Motor neuron (in vitro differentiated cells): ENCODE data around the gene NEK2. TPM values are rescaled to one million over a fixed set of nuclear protein-coding genes. Genes with fewer than 3 reads are reported as not detected.
"Not testable (repeated sequence)": the region's sequence is repeated elsewhere in the genome, so short reads cannot be mapped to it uniquely, and the experiment has no call there.

ENCODE experiments used
- ATAC-seq, 8 experiments: fragments of 200-7000 bp; cut with Tn5 transposase; replicated peaks in 6 of 8; 2 replicates each; pipeline ENCODE4 v1.8.0; 2021; ENCODE audit warnings: mild to moderate bottlenecking in 8 of 8, moderate library complexity in 8 of 8
- H3K27ac ChIP-seq, 2 donors: fragments of 250-450 bp; sonication (Bioruptor Pico); 2 replicates each; pipeline ENCODE4 v1.9.0; 2021; ENCODE audit warnings: antibody characterized with exemption in 2 of 2, mild to moderate bottlenecking in 2 of 2, moderate library complexity in 1 of 2
- H3K4me1 ChIP-seq, 2 donors: fragments of 250-450 bp; sonication (Bioruptor Pico); replicated peaks in 1 of 2; 2 replicates each; pipeline ENCODE4 v1.6.1; 2021; ENCODE audit warnings: antibody characterized with exemption in 2 of 2, mild to moderate bottlenecking in 2 of 2, moderate library complexity in 1 of 2
- H3K4me3 ChIP-seq, 5 donors: fragments of 250-450 bp; sonication (Bioruptor Pico); 2 replicates each; pipeline ENCODE4 v1.9.0; 2021; ENCODE audit warnings: antibody characterized with exemption in 5 of 5, mild to moderate bottlenecking in 5 of 5, moderate library complexity in 4 of 5
- WGBS, 10 experiments: fragments of 450-650 bp; shearing (Covaris generic); methylation state at CpG; one replicate each; pipeline ENCODE4 v1.0.0; 2022; 5-methylcytosine and 5-hydroxymethylcytosine counted together
- in situ Hi-C, 9 experiments: fragments of 400-800 bp; cut with MboI; loops; one replicate each; pipeline ENCODE4 v1.15.0; 2021; ENCODE audit warnings: low sequenced_read_pairs in 9 of 9, low pct_unique_long_range_greater_than_20kb in 2 of 9; ENCODE audit not compliant: unreplicated experiment in 9 of 9
- total RNA-seq, 8 experiments: library from RNA; unstranded; fragments of 300-600 nt; gene quantifications; 2 replicates each; pipeline versions ENCODE4 v1.2.3 to v1.2.4, GENCODE V29; 2022

NEK2 gene
- total RNA-seq, 8 experiments from 2014 or later = 0.78 to 72.6 (median 3.7) TPM

- in situ Hi-C loops, H3K27ac ChIP-seq, H3K4me3 ChIP-seq, H3K4me1 ChIP-seq, ATAC-seq: not testable (repeated sequence)
- 70 to 100% (median 88%) methylated on average over 1 to 5 of the region's 5 CpGs; no CpG with 5 or more reads in 1 of the 10 experiments for WGBS, 10 experiments
Observed at GRCh38 chr1:211645601-211646000, 29.8 kb downstream of the NEK2 start.

- Histone ChIP-seq H3K4me1 (peaks cover 0 to 9% of the 10 kb centered on the region in 2 donors), H3K27ac (no peak overlapping the region), H3K4me3 (no peak overlapping the region)
- 20 to 100% (median 96%) methylated on average over 1 to 2 of the region's 2 CpGs; no CpG with 5 or more reads in 2 of the 10 experiments for WGBS, 10 experiments
- in situ Hi-C loops = no loop called here
- ATAC-seq = no peak
Observed at GRCh38 chr1:211644653-211645052, 30.8 kb downstream of the NEK2 start.

DNA sequence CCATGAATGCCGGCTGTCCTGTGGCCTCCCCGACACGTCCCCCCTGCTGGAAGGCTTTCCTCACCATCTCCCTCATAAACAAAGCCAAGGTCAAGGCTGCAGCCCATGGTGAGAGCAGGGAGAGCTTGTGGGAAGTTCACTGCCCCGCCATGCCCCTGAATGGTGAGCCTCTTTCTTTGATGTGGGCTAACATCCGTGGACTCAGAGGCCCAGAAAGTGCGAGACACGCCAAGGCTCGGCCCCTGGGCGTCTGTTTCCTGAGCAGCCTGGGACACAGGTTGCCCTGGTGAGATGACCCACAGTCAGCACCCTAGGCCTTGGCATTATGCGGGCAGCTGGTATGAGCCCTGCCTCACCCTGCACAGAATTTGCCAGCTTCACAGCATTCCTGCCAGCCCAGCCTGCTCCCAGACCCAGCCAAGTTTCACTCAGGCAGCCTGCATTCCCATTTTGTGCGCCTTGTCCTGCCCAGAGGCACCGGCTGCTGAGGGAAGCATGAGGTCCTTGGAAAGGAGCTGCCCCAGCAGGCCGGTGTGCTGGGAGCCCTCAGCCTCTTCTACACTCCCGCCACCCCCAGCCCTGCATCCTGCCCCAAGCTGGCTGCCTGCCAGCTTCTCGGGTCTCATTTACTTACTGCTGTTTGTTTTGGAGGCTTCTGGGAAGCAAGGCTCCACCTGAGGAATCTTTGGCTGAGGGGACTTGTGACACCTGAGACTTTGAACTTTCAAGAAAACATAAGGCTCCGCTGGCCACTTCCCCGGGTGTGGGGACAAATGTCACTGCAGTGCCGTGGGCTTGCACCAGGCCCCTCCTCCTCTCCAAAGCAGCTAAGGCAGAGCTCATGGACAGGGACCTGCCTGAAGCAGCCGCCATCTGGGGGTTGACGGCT is 31.9 kb downstream of the NEK2 start:
- WGBS, 10 experiments = 14 to 61% (median 46%) methylated on average over 1 to 14 of the region's 20 CpGs
- ATAC-seq = peak in 6 of 8 experiments; percentile 71 to 90 (median 80)
- H3K4me3 ChIP-seq = no peak overlapping the region
- in situ Hi-C loops = no loop called here
- peaks cover 0 to 9% of the 10 kb centered on the region in 2 donors for H3K4me1 ChIP-seq
- H3K27ac ChIP-seq = no peak overlapping the region

DNA sequence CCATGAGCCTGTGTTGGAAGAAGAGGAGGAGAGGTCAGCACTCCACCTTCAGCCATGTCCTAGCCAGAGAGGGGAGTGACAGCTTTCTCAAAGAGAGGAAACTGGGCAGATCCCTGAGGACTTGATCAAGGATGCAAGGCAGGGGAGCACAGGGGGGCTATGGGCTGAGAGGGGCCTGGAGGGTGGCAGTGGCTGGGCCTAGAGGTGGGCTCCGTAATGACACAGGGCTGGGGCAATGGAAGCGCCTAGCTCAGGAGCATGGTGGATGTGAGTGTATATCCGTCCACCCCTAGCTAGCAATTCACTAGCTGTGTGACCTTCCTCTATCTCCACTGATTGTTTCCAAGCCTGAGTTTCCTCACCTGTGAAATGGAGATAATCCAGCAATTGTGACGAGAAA is 32.6 kb downstream of the NEK2 start:
- in situ Hi-C loops = no loop called here
- Histone ChIP-seq H3K27ac (no peak overlapping the region), H3K4me3 (no peak overlapping the region), H3K4me1 (peaks cover 0 to 9% of the 10 kb centered on the region in 2 donors)
- no peak for ATAC-seq
- 73 to 100% (median 84%) methylated on average over 1 to 4 of the region's 4 CpGs; no CpG with 5 or more reads in 4 of the 10 experiments for WGBS, 10 experiments

GRCh38 chr1:211641942-211642341 is 33.5 kb downstream of the NEK2 start:
- in situ Hi-C loops = no loop called here
- WGBS, 10 experiments = 50 to 88% (median 78%) methylated on average over 1 to 2 of the region's 2 CpGs; no CpG with 5 or more reads in 4 of the 10 experiments
- H3K4me3 ChIP-seq = no peak overlapping the region
- H3K27ac ChIP-seq = no peak overlapping the region
- peaks cover 0 to 9% of the 10 kb centered on the region in 2 donors for H3K4me1 ChIP-seq
- ATAC-seq = no peak

GRCh38 chr1:211641044-211641800 is 34.2 kb downstream of the NEK2 start:
- 69 to 95% (median 87%) methylated on average over 4 to 11 of the region's 11 CpGs for WGBS, 10 experiments
- H3K4me1 ChIP-seq = peaks cover 0 to 9% of the 10 kb centered on the region in 2 donors
- H3K27ac ChIP-seq = no peak overlapping the region
- no peak overlapping the region for H3K4me3 ChIP-seq
- no peak for ATAC-seq
- in situ Hi-C loops = no loop called here

DNA sequence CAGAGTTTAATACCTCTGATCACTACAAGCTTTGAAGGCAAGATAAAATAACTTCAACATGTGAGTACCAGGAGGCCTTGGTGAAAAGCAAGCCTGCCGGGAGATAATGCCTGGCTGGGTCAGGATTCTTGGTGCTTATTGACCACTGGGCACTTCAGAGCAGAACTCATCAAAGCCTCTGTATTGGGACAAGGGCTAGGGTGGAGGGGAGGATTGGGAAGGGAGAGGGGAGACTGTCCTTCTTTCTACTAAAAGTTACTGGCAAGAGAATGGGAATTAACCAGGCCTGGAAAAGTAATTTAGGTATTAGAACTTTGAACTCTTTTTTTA is 35.2 kb downstream of the NEK2 start:
- Histone ChIP-seq H3K4me1 (peaks cover 0 to 9% of the 10 kb centered on the region in 2 donors), H3K4me3 (no peak overlapping the region), H3K27ac (no peak overlapping the region)
- no peak for ATAC-seq
- 33 to 100% (median 71%) methylated on average over 1 of the region's 1 CpG; no CpG with 5 or more reads in 5 of the 10 experiments for WGBS, 10 experiments
- in situ Hi-C loops = no loop called here

DNA sequence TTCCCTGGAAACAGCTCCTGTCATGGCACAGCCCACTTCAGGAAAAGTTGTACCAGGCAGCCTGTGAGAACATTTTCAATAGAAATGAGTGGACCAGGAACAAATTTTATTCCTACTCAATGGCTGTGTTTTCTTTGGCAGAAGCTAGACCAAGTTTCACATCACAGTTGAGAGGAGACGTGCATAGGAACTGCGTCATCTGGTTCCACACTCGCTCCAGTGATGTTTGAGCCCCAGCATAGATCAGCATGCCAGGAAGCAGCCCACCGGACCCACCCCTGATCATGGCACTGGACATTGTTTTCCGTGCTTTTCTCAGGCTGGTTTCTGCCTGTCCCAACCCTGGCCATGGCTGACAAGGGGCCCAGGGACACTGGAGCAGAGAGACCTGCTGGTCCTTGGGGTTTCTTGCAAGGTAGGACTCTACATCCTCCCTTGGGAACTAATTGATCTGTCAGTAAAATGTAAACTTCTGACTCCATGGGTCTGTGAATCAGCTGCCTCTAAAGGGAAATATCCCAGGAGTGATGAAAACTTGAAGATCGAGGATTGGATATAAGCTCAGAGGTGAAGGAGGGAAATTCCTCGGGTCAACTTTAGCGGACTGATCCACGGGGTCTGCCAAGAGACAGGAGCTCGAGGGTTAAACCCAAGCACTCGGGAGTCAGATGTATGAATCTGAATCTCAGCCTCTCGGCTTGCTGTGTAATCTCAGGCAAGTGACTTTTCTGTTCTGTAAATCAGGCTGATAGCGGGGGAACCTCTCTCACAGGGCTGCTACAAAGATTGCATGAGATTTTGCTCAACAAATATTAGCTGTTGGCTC is 35.7 kb downstream of the NEK2 start:
- H3K4me3 ChIP-seq = no peak overlapping the region
- in situ Hi-C loops = no loop called here
- peaks cover 0 to 9% of the 10 kb centered on the region in 2 donors for H3K4me1 ChIP-seq
- WGBS, 10 experiments = 27 to 88% (median 52%) methylated on average over 1 to 13 of the region's 13 CpGs
- H3K27ac ChIP-seq = no peak overlapping the region
- ATAC-seq = peak in 1 of 8 experiments; percentile 45

DNA sequence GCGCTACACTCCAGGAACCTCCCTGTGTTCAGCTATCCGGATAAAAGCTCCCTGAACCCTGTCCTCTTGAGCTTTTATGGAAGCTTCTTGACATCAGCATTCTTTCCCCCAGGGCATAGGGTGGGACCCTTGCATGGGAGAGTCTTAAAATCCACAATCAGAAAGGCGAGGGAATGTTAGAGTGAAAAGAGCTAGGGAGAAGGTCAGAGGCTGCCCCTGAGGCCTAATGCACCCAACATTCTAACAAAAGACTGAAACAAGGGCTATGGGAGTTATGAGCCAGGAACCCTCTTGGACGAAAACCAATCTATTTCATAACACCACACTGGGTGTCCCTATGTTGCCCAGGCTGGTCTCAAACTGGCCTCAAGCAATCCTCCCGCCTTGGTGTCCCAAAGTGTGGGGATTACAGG is 36.7 kb downstream of the NEK2 start:
- WGBS, 10 experiments = 67 to 86% (median 73%) methylated on average over 2 to 5 of the region's 5 CpGs; no CpG with 5 or more reads in 5 of the 10 experiments
- in situ Hi-C loops = no loop called here
- peak in 3 of 8 experiments; percentile 42 to 91 (median 79) for ATAC-seq
- H3K27ac ChIP-seq = no peak overlapping the region
- peaks cover 2 to 7% of the 10 kb centered on the region in 2 donors for H3K4me1 ChIP-seq
- H3K4me3 ChIP-seq = no peak overlapping the region

- in situ Hi-C loops = no loop called here
- WGBS, 10 experiments = 40 to 100% (median 80%) methylated on average over 1 to 5 of the region's 5 CpGs; no CpG with 5 or more reads in 4 of the 10 experiments
- no peak overlapping the region for H3K4me3 ChIP-seq
- no peak overlapping the region for H3K27ac ChIP-seq
- H3K4me1 ChIP-seq = peaks cover 7 to 9% of the 10 kb centered on the region in 2 donors
- ATAC-seq = no peak
Observed at GRCh38 chr1:211638246-211638645, 37.2 kb downstream of the NEK2 start.

DNA sequence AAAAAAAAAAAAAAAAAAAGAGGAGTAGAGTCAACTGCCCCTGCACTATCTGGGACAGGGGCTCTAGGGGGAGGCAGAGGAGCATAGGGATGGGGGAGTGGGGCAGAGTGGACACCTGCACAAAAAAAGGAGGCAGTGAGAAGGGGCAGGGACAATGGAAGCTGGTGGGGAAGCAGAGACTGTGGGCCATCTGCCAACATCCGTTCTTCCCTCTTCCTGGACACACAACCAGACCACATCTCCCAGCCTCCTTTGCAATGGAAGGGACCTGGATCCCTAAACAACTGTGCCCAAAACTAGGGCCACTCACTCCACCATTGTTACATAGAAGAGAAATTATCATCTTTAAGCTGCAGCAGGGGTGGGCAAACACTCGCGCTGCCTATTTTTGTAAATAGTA is 38.4 kb downstream of the NEK2 start:
- Histone ChIP-seq H3K27ac (no peak overlapping the region), H3K4me3 (no peak overlapping the region), H3K4me1 (peaks cover 9% of the 10 kb centered on the region in 2 donors)
- in situ Hi-C loops = no loop called here
- 100% methylated on average over 1 to 2 of the region's 3 CpGs; no CpG with 5 or more reads in 6 of the 10 experiments for WGBS, 10 experiments
- ATAC-seq = no peak

DNA sequence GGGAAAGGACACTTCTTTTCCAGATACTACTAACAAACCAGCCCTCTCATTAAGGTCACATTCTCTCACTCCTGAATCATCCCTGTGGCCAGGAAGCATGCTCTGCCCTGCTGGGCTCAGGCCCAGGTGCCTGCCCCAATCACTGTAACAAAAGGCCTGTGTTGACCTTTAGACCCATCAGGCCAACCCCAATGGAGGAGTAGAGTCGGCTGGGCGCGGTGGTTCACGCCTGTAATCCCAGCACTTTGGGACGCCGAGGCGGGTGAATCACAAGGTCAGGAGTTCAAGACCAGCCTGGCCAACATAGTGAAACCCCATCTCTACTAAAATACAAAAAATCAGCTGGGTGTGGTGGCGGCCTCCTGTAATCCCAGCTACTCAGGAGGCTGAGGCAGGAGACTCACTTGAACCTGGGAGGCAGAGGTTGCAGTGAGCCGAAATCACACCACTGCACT is 38.8 kb downstream of the NEK2 start:
- H3K27ac ChIP-seq, ATAC-seq, in situ Hi-C loops, H3K4me1 ChIP-seq, H3K4me3 ChIP-seq: not testable (repeated sequence)
- 50 to 100% (median 100%) methylated on average over 1 to 4 of the region's 9 CpGs; no CpG with 5 or more reads in 7 of the 10 experiments for WGBS, 10 experiments
